M059J (cell line): ENCODE data around the gene SULT1A3. TPM values are rescaled to one million over a fixed set of nuclear protein-coding genes. Genes with fewer than 3 reads are reported as not detected.

Source experiments
- total RNA-seq: library from RNA; depleted of rRNA; stranded (reverse); fragments of >200 nt; shearing (Covaris generic); gene quantifications from 2 replicates; pipeline ENCODE4 v1.2.3, GENCODE V29; 2014; rRNA removed

The SULT1A3 gene
- total RNA-seq, 1 experiment from 2014 or later = 1.5 TPM

Other genes with a start within 250 kb of the SULT1A3 start
- 86.9 and 110 TPM in 2 replicates for gene TMEM219, start 237.2 kb upstream of the SULT1A3 start, total RNA-seq
- 24.1 and 47.4 TPM in 2 replicates for gene TAOK2, start 225.4 kb upstream of the SULT1A3 start, total RNA-seq
- gene HIRIP3, start 203.6 kb upstream of the SULT1A3 start, total RNA-seq = 17.1 and 19.0 TPM in 2 replicates
- 122 and 187 TPM in 2 replicates for gene INO80E, start 203.0 kb upstream of the SULT1A3 start, total RNA-seq
- gene DOC2A, start 188.2 kb upstream of the SULT1A3 start, total RNA-seq = 0.52 and 0.62 TPM in 2 replicates
- gene C16orf92, start 176.1 kb upstream of the SULT1A3 start, total RNA-seq = not detected in 2 replicates
- gene TLCD3B, start 168.0 kb upstream of the SULT1A3 start, total RNA-seq = 0.42 TPM in 1 of 2 replicates, not detected in the other
- gene ALDOA, start 133.5 kb upstream of the SULT1A3 start, total RNA-seq = 3,016 and 3,039 TPM in 2 replicates
- 143 and 169 TPM in 2 replicates for gene PPP4C, start 123.3 kb upstream of the SULT1A3 start, total RNA-seq
- 0.39 TPM in 1 of 2 replicates, not detected in the other for gene TBX6, start 107.3 kb upstream of the SULT1A3 start, total RNA-seq
- 6.0 and 23.1 TPM in 2 replicates for gene YPEL3, start 103.0 kb upstream of the SULT1A3 start, total RNA-seq
- 0.52 and 1.8 TPM in 2 replicates for gene GDPD3, start 85.7 kb upstream of the SULT1A3 start, total RNA-seq
- gene MAPK3, start 76.0 kb upstream of the SULT1A3 start, total RNA-seq = 38.7 and 42.5 TPM in 2 replicates
- 7.6 and 8.0 TPM in 2 replicates for gene CORO1A, start 15.7 kb upstream of the SULT1A3 start, total RNA-seq
- 397 and 526 TPM in 2 replicates for gene BOLA2B, start 5.6 kb upstream of the SULT1A3 start, total RNA-seq
- gene SLX1A, start 5.4 kb upstream of the SULT1A3 start, total RNA-seq = 46.2 and 48.2 TPM in 2 replicates
- 0.42 and 0.71 TPM in 2 replicates for gene NPIPB13, start 49.2 kb downstream of the SULT1A3 start, total RNA-seq
- gene CD2BP2, start 156.1 kb downstream of the SULT1A3 start, total RNA-seq = 34.8 and 64.7 TPM in 2 replicates
- 25.6 and 45.1 TPM in 2 replicates for gene TBC1D10B, start 171.2 kb downstream of the SULT1A3 start, total RNA-seq
- gene MYL11, start 175.5 kb downstream of the SULT1A3 start, total RNA-seq = not detected in 2 replicates
- gene SEPTIN1, start 183.3 kb downstream of the SULT1A3 start, total RNA-seq = 0.17 TPM in 1 of 2 replicates, not detected in the other
- gene ZNF48, start 196.2 kb downstream of the SULT1A3 start, total RNA-seq = 5.9 and 10.6 TPM in 2 replicates
- 7.1 and 21.8 TPM in 2 replicates for gene ZNF771, start 208.4 kb downstream of the SULT1A3 start, total RNA-seq
- gene DCTPP1, start 230.8 kb downstream of the SULT1A3 start, total RNA-seq = 32.2 and 42.9 TPM in 2 replicates
- gene SEPHS2, start 246.6 kb downstream of the SULT1A3 start, total RNA-seq = 5.9 and 11.3 TPM in 2 replicates